ENCODE results near the gene RNF157. TPM values are rescaled to one million over a fixed set of nuclear protein-coding genes. Genes with fewer than 3 reads are reported as not detected.
A peak's percentile ranks its signal among the peaks of the same experiment; 100 is the strongest.

RNF157 gene
- total RNA-seq, 6 donors from 2014 or later: 1.1 to 14.7 (median 2.5) TPM

- Histone ChIP-seq H3K27me3 (peaks cover 0 to 5% (median 0%) of the 10 kb centered on the region in 4 donors), H3K9me3 (no peaks in the 10 kb centered on the region), H3K4me3 (peak overlapping the region in 3 of 4 donors; percentile 56 to 68 (median 63)), H3K4me1 (peaks cover 14 to 24% (median 22%) of the 10 kb centered on the region in 4 donors), H3K27ac (peak overlapping the region in 2 of 4 donors; percentile 35 to 69), H3K36me3 (no peaks in the 10 kb centered on the region)
- 8 to 18% methylated on average over 12 of the region's 12 CpGs for WGBS, 2 donors
- DNase-seq (no peak), ATAC-seq (ENCODE audit: low FRiP score in 2 of 2) (peak in 1 of 2 donors; percentile 29)
- TF ChIP-seq POLR2AphosphoS5 (IDR thresholded peaks at IDR 0.05) (no peak), EP300 (IDR thresholded peaks at IDR 0.05) (no peak), CTCF (IDR thresholded peaks at IDR 0.05) (no peak), POLR2A (IDR thresholded peaks at IDR 0.05) (no peak)
These were observed 878 bp upstream of the RNF157 start for GRCh38 chr17:76241204-76241538.

- Histone ChIP-seq H3K36me3 (no peaks in the 10 kb centered on the region), H3K4me1 (peaks cover 14 to 21% (median 18%) of the 10 kb centered on the region in 4 donors), H3K27ac (peak overlapping the region in 3 of 4 donors; percentile 18 to 31 (median 21)), H3K4me3 (peak overlapping the region; percentile 0 to 68 (median 56)), H3K27me3 (peaks cover 0 to 5% (median 0%) of the 10 kb centered on the region in 4 donors), H3K9me3 (no peaks in the 10 kb centered on the region)
- DNase-seq (peak in 1 of 2 donors; percentile 86), ATAC-seq (ENCODE audit: low FRiP score in 2 of 2) (no peak)
- no peak for TF ChIP-seq POLR2A (IDR thresholded peaks at IDR 0.05)
- TF ChIP-seq CTCF (IDR thresholded peaks at IDR 0.05): no peak
- TF ChIP-seq POLR2AphosphoS5 (IDR thresholded peaks at IDR 0.05): no peak
- no peak for TF ChIP-seq EP300 (IDR thresholded peaks at IDR 0.05)
- 6 to 14% methylated on average over 6 to 49 of the region's 75 CpGs for WGBS, 2 donors
These were observed 587 bp downstream of the RNF157 start for GRCh38 chr17:76239538-76240274.

GRCh38 chr17:76238847-76239537 is 1.3 kb downstream of the RNF157 start:
- Histone ChIP-seq H3K4me3 (peak overlapping the region in 2 of 4 donors; percentile 63 to 68), H3K27ac (peak overlapping the region in 1 of 4 donors; percentile 37), H3K4me1 (peaks cover 14 to 21% (median 18%) of the 10 kb centered on the region in 4 donors), H3K36me3 (no peaks in the 10 kb centered on the region), H3K9me3 (no peaks in the 10 kb centered on the region), H3K27me3 (peaks cover 0 to 5% (median 0%) of the 10 kb centered on the region in 4 donors)
- 73% methylated on average over 11 of the region's 11 CpGs for WGBS, 2 donors
- ATAC-seq (ENCODE audit: low FRiP score in 2 of 2) (no peak), DNase-seq (no peak)
- TF ChIP-seq EP300 (IDR thresholded peaks at IDR 0.05) (no peak), POLR2AphosphoS5 (IDR thresholded peaks at IDR 0.05) (no peak), CTCF (IDR thresholded peaks at IDR 0.05) (no peak), POLR2A (IDR thresholded peaks at IDR 0.05) (no peak)

GRCh38 chr17:76237859-76238313 is 2.4 kb downstream of the RNF157 start:
- ATAC-seq (ENCODE audit: low FRiP score in 2 of 2) (no peak), DNase-seq (no peak)
- Histone ChIP-seq H3K4me3 (no peak overlapping the region), H3K27me3 (peaks cover 0 to 5% (median 0%) of the 10 kb centered on the region in 4 donors), H3K36me3 (no peaks in the 10 kb centered on the region), H3K4me1 (peaks cover 14 to 21% (median 18%) of the 10 kb centered on the region in 4 donors), H3K27ac (no peak overlapping the region), H3K9me3 (no peaks in the 10 kb centered on the region)
- WGBS, 2 donors: 81 to 88% methylated on average over 7 of the region's 7 CpGs
- TF ChIP-seq EP300 (IDR thresholded peaks at IDR 0.05) (no peak), CTCF (IDR thresholded peaks at IDR 0.05) (no peak), POLR2A (IDR thresholded peaks at IDR 0.05) (no peak), POLR2AphosphoS5 (IDR thresholded peaks at IDR 0.05) (no peak)
